ENCODE measurements around the gene PODXL2. TPM values are rescaled to one million over a fixed set of nuclear protein-coding genes. Genes with fewer than 3 reads are reported as not detected.

PODXL2 gene
- total and polyA plus RNA-seq, 3 experiments from 2014 or later, result 1.4 to 4.7 (median 1.7) TPM

DNA sequence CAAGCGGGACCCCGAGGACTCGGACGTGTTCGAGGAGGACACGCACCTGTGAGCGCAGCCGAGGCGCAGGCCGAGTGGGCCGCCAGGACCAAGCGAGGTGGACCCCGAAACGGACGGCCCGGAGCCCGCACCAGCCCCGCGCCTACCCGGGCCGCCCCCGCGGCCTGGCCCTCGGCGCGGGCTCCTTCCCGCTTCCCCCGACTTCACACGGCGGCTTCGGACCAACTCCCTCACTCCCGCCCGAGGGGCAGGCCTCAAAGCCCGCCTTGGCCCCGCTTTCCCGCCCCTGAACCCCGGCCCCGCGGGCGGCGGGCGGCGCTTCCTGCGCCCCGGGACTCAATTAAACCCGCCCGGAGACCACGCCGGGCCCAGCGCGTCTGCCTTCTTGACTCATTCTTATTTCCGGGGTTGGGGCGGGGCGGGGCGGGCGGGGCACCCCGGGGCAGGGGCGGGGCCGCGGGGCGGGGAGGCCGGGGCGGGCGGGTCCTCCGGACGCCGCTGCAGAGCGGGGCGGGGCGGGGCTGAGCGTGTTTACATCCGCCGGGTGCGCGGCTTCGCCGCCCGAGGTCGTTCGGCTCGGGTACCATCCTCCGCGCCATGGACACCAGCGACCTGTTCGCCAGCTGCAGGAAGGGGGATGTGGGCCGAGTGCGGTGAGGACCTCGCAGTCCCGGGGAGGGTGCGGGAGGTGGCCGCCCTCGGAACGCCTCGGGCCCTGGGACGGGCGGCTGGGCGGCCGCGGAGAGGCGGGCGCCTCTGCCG is 43.6 kb downstream of the PODXL2 start, which contains the start of gene ABTB1:
ABTB1 (plus strand) TSS at position 524 of the 762 bp plus-strand sequence; CDS start at position 598, 74 bp downstream.
- Mint-ChIP-seq H3K27ac (peak within 1 kb of the TSS; percentile 93 to 98 (median 96)), H3K27me3 (peaks cover 0 to 2% of the 10 kb centered on the region in 2 donors), H3K9me3 (no peaks in the 10 kb centered on the region), H3K4me3 (peak within 1 kb of the TSS; percentile 88 to 96 (median 91)), H3K4me1 (peaks cover 26 to 42% (median 27%) of the 10 kb centered on the region in 3 donors), H3K36me3 (peaks cover 0 to 34% (median 6%) of the 10 kb centered on the region in 3 donors)
- H3K36me3 ChIP-seq (ENCODE audit: insufficient read depth, low read length), result no peaks in the 10 kb centered on the region
- POLR2A ChIA-PET, result interaction anchor here (0.6 to 1.6 kb wide), 5 partner anchors 35 to 1198 kb away, joined by 3 to 13 read pairs (median 3); partner anchors contain the start of genes MCM2 and TPRA1
- no peaks in the 10 kb centered on the region for H3K27me3 ChIP-seq (ENCODE audit: insufficient read depth, low read length, poor library complexity, severe bottlenecking)
- peak; percentile 78 to 91 (median 83) for DNase-seq
- no peaks in the 10 kb centered on the region for H3K9me3 ChIP-seq (ENCODE audit: low read length)
- peaks cover 16% of the 10 kb centered on the region for H3K4me1 ChIP-seq (ENCODE audit: insufficient read depth, low read length)
- H3K27ac ChIP-seq (ENCODE audit: low read depth, low read length), result peak within 1 kb of the TSS; percentile 83
- peak within 1 kb of the TSS; percentile 83 for H3K4me3 ChIP-seq (ENCODE audit: low read length)
- CTCF ChIA-PET, result interaction anchor here (0.9 to 2.0 kb wide), 4 partner anchors 10 to 97 kb away, joined by 3 to 5 read pairs (median 4); no protein-coding TSS in a partner anchor

DNA sequence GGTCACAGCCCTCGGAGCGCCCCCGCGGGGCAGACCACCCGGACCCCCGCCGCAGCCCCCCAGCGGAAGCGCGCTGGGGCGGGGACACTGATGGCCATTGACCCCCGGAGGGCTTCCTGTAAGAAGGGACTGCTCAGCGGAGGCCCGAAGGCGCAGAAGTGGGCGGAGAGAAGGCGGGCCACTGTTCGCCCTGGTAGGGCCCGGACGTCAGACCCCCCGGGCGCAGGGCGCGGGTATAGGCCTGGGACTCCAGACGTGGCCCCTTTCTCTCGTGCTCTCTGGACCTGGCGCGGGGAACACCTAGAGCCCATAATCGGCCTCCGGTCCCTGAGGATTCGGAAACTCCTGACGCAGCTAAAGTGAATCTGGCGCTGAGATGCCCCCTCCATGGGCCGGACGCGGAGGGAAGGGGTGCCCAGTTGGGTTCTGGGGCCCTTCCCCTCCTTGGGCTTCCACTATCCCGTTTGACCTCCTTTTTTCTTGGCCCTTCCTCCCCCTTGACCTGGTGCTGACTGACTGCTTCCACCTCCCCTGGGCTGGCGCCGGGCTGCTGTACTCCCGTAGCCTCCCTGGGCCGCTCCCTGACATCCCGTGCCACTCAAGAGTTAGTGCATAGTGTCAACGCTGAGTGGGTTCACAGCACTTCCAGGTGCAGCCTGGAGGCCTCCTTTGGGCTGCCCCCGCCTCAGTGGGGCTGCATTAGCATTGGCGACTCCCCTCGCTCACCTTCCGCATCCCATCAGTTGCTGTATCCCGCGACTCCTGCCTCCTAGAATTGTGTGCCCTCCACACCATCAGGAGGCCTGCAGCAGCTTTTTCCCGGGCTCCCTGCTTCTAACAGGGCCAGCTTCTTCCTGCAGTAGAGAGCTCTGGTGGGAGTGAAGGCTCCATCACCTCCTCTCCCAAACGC is 44.5 kb downstream of the PODXL2 start:
- H3K27ac ChIP-seq (ENCODE audit: low read depth, low read length), result peak overlapping the region; percentile 75
- H3K27ac Mint-ChIP-seq, result peak overlapping the region; percentile 83 to 96 (median 92)
- peaks cover 0 to 42% (median 6%) of the 10 kb centered on the region in 3 donors for H3K36me3 Mint-ChIP-seq
- H3K36me3 ChIP-seq (ENCODE audit: insufficient read depth, low read length), result no peaks in the 10 kb centered on the region
- no peaks in the 10 kb centered on the region for H3K9me3 ChIP-seq (ENCODE audit: low read length)
- POLR2A ChIA-PET, result interaction anchor here (0.6 to 1.6 kb wide), 2 partner anchors 75 to 83 kb away, joined by 4 to 13 read pairs; partner anchors contain the start of genes MCM2 and TPRA1
- H3K27me3 Mint-ChIP-seq, result peaks cover 0 to 3% of the 10 kb centered on the region in 2 donors
- peak; percentile 40 to 77 (median 58) for DNase-seq
- H3K4me3 ChIP-seq (ENCODE audit: low read length), result peak overlapping the region; percentile 83
- peaks cover 26 to 48% (median 27%) of the 10 kb centered on the region in 3 donors for H3K4me1 Mint-ChIP-seq
- H3K9me3 Mint-ChIP-seq, result no peaks in the 10 kb centered on the region
- no peaks in the 10 kb centered on the region for H3K27me3 ChIP-seq (ENCODE audit: insufficient read depth, low read length, poor library complexity, severe bottlenecking)
- CTCF ChIA-PET, result interaction anchor here (2.0 kb wide), 1 partner anchor 10 kb away, joined by 5 read pairs; no protein-coding TSS in a partner anchor
- peaks cover 16% of the 10 kb centered on the region for H3K4me1 ChIP-seq (ENCODE audit: insufficient read depth, low read length)
- peak overlapping the region; percentile 86 to 91 (median 88) for H3K4me3 Mint-ChIP-seq

DNA sequence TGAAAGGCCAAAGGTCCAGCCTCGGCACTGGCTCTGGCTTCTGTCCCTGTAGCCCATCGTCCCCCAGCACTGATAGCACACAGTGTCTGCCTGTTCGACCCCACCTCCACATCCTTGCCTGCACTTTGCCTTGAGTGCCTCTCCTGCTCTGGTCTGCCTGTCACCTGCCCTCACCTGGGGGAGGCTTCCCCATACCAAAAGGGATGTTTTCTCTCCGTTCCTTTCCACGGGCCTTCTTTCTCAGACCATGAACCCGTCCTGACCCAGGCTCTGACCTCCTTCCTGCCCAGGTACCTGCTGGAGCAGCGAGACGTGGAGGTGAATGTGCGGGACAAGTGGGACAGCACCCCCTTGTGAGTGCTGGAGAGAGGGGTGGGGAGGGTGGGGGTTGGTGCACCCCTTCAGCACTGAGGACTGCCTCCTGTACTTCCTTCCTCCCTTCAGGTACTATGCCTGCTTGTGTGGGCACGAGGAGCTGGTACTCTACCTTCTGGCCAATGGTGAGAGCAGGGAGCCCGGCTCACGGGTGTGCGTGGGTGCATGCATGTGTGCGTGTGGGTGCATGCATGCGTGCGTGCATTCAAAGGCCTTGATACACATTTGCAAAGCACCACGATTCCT is 45.2 kb downstream of the PODXL2 start:
- Histone ChIP-seq H3K36me3 (ENCODE audit: insufficient read depth, low read length) (no peaks in the 10 kb centered on the region), H3K4me1 (ENCODE audit: insufficient read depth, low read length) (peaks cover 16% of the 10 kb centered on the region), H3K27me3 (ENCODE audit: insufficient read depth, low read length, poor library complexity, severe bottlenecking) (no peaks in the 10 kb centered on the region), H3K9me3 (ENCODE audit: low read length) (no peaks in the 10 kb centered on the region), H3K4me3 (ENCODE audit: low read length) (peak overlapping the region; percentile 83), H3K27ac (ENCODE audit: low read depth, low read length) (no peak overlapping the region)
- Mint-ChIP-seq H3K36me3 (peaks cover 0 to 49% (median 6%) of the 10 kb centered on the region in 3 donors), H3K27ac (peak overlapping the region; percentile 83 to 96 (median 92)), H3K9me3 (no peaks in the 10 kb centered on the region), H3K4me3 (peak overlapping the region; percentile 86 to 91 (median 88)), H3K27me3 (peaks cover 0 to 3% of the 10 kb centered on the region in 2 donors), H3K4me1 (peaks cover 26 to 52% (median 27%) of the 10 kb centered on the region in 3 donors)
- peak in 1 of 5 donors; percentile 24 for DNase-seq
- ChIA-PET POLR2A (no interaction called here), CTCF (no interaction called here)

DNA sequence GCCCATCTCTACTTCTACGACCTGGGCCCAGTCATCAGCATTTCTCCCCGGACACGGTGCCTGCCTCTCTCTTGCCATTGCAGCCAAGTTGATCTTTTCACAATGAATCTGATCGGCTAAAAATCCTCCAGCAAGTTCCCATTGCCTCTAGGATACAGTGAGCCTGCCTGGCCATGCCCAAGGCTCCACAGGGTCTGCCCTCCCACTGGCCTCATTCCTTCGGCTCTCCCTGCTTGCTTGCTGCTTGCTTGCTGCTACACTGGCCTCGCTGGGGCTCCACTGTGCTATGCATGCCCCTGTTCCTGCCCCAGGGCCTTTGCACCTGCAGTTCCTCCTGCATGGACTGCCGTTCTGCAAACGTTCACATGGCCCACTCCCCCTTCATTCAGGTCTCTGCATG is 45.8 kb downstream of the PODXL2 start:
- Mint-ChIP-seq H3K9me3 (no peaks in the 10 kb centered on the region), H3K36me3 (peaks cover 0 to 51% (median 6%) of the 10 kb centered on the region in 3 donors), H3K4me3 (peak overlapping the region; percentile 43 to 90 (median 86)), H3K4me1 (peaks cover 26 to 52% (median 27%) of the 10 kb centered on the region in 3 donors), H3K27me3 (peaks cover 0 to 3% of the 10 kb centered on the region in 2 donors), H3K27ac (peak overlapping the region; percentile 9 to 94 (median 64))
- Histone ChIP-seq H3K27ac (ENCODE audit: low read depth, low read length) (no peak overlapping the region), H3K9me3 (ENCODE audit: low read length) (no peaks in the 10 kb centered on the region), H3K4me3 (ENCODE audit: low read length) (no peak overlapping the region), H3K27me3 (ENCODE audit: insufficient read depth, low read length, poor library complexity, severe bottlenecking) (no peaks in the 10 kb centered on the region), H3K4me1 (ENCODE audit: insufficient read depth, low read length) (peaks cover 16% of the 10 kb centered on the region), H3K36me3 (ENCODE audit: insufficient read depth, low read length) (no peaks in the 10 kb centered on the region)
- POLR2A ChIA-PET, result no interaction called here
- DNase-seq, result no peak
- CTCF ChIA-PET, result no interaction called here

DNA sequence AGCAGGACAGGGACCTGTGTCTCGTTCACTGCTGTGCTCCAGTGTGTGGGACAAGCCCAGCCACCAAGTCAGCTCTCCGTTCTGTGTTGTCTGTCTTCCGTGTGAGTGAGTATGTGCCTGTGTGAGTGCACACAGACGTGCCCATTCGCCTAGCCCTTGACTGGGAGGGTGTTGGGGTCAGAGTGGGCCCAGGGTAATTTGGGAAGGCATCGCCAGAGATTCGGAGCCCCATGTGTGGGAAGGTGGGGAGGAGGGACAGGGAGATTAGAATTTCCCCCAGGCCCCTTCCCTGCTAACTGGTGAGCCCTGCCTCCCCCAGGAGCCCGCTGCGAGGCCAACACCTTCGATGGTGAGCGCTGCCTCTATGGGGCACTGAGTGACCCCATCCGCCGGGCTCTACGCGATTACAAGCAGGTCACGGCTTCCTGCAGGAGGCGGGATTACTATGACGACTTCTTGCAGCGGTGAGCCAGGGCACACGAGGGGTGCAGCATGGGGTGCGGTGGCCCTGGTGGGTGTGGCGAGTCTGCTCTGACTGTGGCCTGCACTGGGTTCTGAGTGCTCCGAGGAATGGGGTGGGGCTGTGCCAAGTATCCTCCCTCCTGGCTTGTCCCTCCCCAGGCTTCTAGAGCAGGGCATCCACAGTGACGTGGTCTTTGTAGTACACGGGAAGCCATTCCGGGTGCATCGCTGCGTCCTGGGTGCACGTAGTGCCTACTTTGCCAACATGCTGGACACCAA is 46.8 kb downstream of the PODXL2 start:
- ChIA-PET POLR2A (no interaction called here), CTCF (no interaction called here)
- Histone ChIP-seq H3K4me1 (ENCODE audit: insufficient read depth, low read length) (peaks cover 16% of the 10 kb centered on the region), H3K27ac (ENCODE audit: low read depth, low read length) (no peak overlapping the region), H3K4me3 (ENCODE audit: low read length) (no peak overlapping the region), H3K27me3 (ENCODE audit: insufficient read depth, low read length, poor library complexity, severe bottlenecking) (no peaks in the 10 kb centered on the region), H3K36me3 (ENCODE audit: insufficient read depth, low read length) (no peaks in the 10 kb centered on the region), H3K9me3 (ENCODE audit: low read length) (no peaks in the 10 kb centered on the region)
- Mint-ChIP-seq H3K36me3 (peaks cover 0 to 55% (median 6%) of the 10 kb centered on the region in 3 donors), H3K9me3 (no peaks in the 10 kb centered on the region), H3K27ac (peak overlapping the region in 6 of 8 donors; percentile 8 to 85 (median 63)), H3K4me1 (peaks cover 26 to 52% (median 27%) of the 10 kb centered on the region in 3 donors), H3K4me3 (peak overlapping the region in 4 of 7 donors; percentile 36 to 90 (median 42)), H3K27me3 (peaks cover 0 to 3% of the 10 kb centered on the region in 2 donors)
- no peak for DNase-seq

DNA sequence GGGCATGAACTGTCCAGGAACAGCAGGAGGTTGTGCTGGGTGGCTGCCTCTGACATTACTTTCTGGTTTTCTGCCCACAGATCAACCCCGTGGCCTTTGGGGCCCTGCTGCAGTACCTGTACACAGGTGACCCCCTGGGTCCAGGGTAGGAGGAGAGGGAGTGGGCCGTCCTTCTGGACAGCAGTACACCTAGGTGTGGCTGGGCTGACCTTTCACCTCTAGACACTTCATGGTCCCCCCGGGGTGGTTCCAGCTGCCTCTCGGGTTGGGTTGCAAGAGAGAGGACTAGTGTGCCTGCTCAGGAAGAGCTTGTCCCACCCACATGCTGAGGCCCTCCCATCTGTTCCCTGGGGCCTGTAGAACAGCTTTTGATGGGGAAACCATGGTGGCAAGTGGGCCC is 47.5 kb downstream of the PODXL2 start:
- peak overlapping the region in 2 of 8 donors; percentile 68 to 75 for H3K27ac Mint-ChIP-seq
- H3K4me1 Mint-ChIP-seq, result peaks cover 26 to 47% (median 26%) of the 10 kb centered on the region in 3 donors
- POLR2A ChIA-PET, result no interaction called here
- H3K9me3 Mint-ChIP-seq, result no peaks in the 10 kb centered on the region
- no peak for DNase-seq
- peaks cover 0 to 3% of the 10 kb centered on the region in 2 donors for H3K27me3 Mint-ChIP-seq
- Histone ChIP-seq H3K9me3 (ENCODE audit: low read length) (no peaks in the 10 kb centered on the region), H3K27me3 (ENCODE audit: insufficient read depth, low read length, poor library complexity, severe bottlenecking) (no peaks in the 10 kb centered on the region), H3K4me3 (ENCODE audit: low read length) (no peak overlapping the region), H3K27ac (ENCODE audit: low read depth, low read length) (no peak overlapping the region), H3K4me1 (ENCODE audit: insufficient read depth, low read length) (peaks cover 16% of the 10 kb centered on the region), H3K36me3 (ENCODE audit: insufficient read depth, low read length) (no peaks in the 10 kb centered on the region)
- peaks cover 0 to 57% (median 6%) of the 10 kb centered on the region in 3 donors for H3K36me3 Mint-ChIP-seq
- CTCF ChIA-PET, result no interaction called here
- H3K4me3 Mint-ChIP-seq, result peak overlapping the region in 1 of 7 donors; percentile 90

DNA sequence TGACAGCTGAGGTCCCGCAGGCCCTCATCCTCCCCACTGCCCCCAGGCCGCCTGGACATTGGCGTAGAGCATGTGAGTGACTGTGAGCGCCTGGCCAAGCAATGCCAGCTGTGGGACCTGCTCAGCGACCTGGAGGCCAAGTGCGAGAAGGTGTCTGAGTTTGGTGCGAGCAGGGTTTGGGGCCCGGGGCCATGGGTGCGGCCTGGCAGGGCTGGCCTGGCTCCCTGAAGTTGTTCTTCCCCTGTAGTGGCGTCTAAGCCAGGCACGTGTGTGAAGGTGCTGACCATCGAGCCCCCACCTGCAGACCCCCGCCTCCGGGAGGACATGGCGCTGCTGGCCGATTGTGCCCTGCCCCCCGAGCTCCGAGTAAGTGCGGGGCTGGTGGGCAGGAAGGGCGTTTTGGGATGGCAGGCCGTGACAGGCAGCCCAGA is 48.0 kb downstream of the PODXL2 start:
- POLR2A ChIA-PET, result no interaction called here

More for the DNA sequence above, 48.0 kb downstream of the PODXL2 start:
- H3K27ac Mint-ChIP-seq, result no peak overlapping the region
- H3K4me1 ChIP-seq (ENCODE audit: insufficient read depth, low read length), result peaks cover 16% of the 10 kb centered on the region
- H3K4me1 Mint-ChIP-seq, result peaks cover 24 to 42% (median 26%) of the 10 kb centered on the region in 3 donors
- no peak overlapping the region for H3K4me3 ChIP-seq (ENCODE audit: low read length)
- no peaks in the 10 kb centered on the region for H3K9me3 Mint-ChIP-seq
- no peaks in the 10 kb centered on the region for H3K27me3 ChIP-seq (ENCODE audit: insufficient read depth, low read length, poor library complexity, severe bottlenecking)
- CTCF ChIA-PET, result no interaction called here
- DNase-seq, result no peak
- H3K36me3 Mint-ChIP-seq, result peaks cover 0 to 56% (median 6%) of the 10 kb centered on the region in 3 donors
- H3K27ac ChIP-seq (ENCODE audit: low read depth, low read length), result no peak overlapping the region
- no peaks in the 10 kb centered on the region for H3K36me3 ChIP-seq (ENCODE audit: insufficient read depth, low read length)
- H3K4me3 Mint-ChIP-seq, result no peak overlapping the region
- H3K9me3 ChIP-seq (ENCODE audit: low read length), result no peaks in the 10 kb centered on the region
- peaks cover 0 to 3% of the 10 kb centered on the region in 2 donors for H3K27me3 Mint-ChIP-seq
